ENCODE measurements around the gene SKI. TPM values are rescaled to one million over a fixed set of nuclear protein-coding genes. Genes with fewer than 3 reads are reported as not detected.
A peak's percentile ranks its signal among the peaks of the same experiment; 100 is the strongest.

The SKI gene
- 50.5 TPM for polyA plus RNA-seq (2013, experiment 1 of 2; ENCODE audit: insufficient read length)
- 47.1 TPM for polyA plus RNA-seq (2013, experiment 2 of 2; ENCODE audit: insufficient read length)

GRCh38 chr1:2228157-2228594 lies at the start of gene SKI:
Gene SKI, plus strand, starts transcription at chr1:2228319. Its CDS starts 448 bp downstream, at chr1:2228767.
- no peak for DNase-seq

- DNase-seq, result no peak
These were observed 49.2 kb upstream of the SKI start for GRCh38 chr1:2178875-2179274.

DNA sequence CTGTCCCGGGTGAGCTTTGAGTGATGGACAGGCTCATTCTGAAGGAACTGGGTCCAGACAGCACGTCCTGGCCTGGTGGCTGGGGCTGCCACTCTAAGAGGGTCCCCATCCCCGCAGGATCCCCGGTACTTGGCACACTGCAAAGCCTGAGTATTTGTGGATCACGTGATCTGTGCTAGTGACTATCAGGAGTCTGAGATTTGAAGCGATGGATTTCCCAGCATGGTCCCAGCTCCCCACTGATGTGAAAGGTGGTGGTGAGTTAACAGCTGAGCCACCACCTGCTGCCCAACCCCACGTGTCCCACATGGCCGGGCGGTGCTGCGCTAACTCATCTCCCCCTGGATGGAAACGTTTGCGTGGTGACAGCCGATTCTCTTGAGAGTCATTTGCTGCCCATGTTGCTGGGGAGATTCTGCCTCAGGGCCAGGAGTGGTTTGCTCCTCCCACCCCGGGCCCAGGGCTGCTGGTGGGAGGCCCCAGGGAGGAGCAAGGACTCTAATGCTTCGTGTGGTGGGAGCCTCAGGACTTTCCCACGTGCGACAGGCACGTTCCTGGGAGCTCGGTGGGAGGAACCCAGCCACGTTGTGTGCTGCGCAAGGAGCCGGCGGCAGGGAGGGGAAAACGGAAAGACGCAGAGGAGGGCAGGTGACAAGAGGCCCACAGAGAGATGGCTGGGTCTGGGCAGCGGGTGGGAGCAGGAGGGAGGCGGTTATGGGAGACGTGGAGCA lies 48.7 kb upstream of the SKI start:
- no peak for DNase-seq

DNA sequence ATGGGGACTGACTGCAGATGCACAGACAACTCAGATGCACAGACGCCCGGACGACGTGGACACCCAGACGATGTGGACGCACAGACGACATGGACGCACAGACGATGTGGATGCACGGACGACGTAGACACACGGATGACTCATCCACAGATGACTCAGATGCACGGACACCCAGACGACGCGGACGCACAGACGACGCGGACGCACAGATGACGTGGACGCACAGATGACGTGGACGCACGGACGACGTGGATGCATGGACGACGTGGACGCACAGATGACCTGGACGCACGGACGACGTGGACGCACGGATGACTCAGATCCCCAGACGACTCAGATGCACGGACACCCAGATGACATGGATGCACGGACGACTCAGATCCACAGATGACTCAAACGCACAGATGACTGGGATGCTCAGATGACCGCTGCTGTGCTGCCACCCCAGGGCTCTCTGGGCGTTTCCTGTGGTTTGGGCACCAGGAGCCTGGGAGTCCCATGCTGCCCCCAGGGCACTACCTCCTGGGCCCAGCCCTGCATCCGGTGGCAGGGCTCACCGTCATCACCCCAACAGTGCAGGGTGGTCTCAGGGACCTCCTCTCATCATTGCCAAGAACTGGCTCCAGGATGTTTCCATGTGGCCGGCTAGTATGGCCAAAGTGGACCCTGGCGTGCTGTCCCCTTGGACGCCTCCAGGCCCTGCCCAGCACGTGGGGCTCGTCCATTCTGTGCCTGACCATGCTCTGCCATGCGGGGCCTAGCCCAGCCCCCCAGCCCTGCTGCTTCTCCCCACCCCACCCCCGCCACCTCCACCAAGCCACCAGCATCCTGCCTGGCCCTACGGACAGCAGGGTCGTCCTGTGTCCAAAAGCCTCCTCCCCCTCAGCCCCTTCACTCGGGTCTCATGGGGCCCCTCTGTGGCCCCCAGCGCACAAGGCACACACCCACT lies 47.5 kb upstream of the SKI start:
- DNase-seq, result no peak

GRCh38 chr1:2181271-2181670 lies 46.8 kb upstream of the SKI start:
- no peak for DNase-seq

DNA sequence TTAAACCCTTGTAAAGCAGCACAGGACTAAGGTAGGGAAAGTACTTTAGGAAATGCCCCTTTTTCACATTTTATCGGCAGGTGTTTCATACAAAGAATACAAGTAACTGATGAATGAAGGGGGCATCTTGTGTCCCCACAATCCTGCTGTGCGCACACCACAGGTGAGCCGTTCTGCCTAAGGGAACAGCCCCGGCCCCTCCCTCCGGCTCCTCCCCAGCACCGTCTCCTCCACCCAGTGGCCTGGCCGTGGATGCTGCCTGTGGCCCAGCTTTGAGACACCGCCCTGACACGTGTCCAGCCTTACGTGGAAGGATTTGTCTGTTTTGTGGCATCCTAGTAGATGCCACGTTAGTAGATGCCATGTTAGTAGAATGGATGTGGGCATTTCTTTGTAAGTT lies 46.4 kb upstream of the SKI start:
- DNase-seq, result no peak

- DNase-seq, result no peak
These were observed 45.7 kb upstream of the SKI start for GRCh38 chr1:2182376-2182775.

DNA sequence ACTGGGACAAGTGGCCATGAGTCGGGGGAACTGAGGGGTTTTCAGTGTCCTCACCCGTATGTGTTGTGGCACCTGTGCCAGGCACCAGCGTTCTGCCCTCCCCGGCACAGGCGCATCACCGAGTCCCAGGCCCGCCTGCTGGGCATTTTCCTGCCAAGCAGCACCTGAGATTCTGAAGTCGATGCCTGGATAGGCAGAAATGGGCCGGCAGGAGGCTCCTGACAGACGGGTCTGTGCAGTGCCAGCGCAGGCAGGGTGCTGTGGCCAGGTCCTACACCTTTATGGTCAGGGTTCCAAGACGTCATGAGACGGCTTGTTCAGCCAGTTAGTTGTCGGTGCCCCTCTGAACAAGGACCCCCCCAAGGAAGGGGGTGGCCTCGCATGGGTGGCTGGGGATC lies 44.2 kb upstream of the SKI start:
- no peak for DNase-seq

GRCh38 chr1:2184531-2184930 lies 43.6 kb upstream of the SKI start:
- DNase-seq, result no peak

GRCh38 chr1:2184934-2185333 lies 43.2 kb upstream of the SKI start:
- no peak for DNase-seq

DNA sequence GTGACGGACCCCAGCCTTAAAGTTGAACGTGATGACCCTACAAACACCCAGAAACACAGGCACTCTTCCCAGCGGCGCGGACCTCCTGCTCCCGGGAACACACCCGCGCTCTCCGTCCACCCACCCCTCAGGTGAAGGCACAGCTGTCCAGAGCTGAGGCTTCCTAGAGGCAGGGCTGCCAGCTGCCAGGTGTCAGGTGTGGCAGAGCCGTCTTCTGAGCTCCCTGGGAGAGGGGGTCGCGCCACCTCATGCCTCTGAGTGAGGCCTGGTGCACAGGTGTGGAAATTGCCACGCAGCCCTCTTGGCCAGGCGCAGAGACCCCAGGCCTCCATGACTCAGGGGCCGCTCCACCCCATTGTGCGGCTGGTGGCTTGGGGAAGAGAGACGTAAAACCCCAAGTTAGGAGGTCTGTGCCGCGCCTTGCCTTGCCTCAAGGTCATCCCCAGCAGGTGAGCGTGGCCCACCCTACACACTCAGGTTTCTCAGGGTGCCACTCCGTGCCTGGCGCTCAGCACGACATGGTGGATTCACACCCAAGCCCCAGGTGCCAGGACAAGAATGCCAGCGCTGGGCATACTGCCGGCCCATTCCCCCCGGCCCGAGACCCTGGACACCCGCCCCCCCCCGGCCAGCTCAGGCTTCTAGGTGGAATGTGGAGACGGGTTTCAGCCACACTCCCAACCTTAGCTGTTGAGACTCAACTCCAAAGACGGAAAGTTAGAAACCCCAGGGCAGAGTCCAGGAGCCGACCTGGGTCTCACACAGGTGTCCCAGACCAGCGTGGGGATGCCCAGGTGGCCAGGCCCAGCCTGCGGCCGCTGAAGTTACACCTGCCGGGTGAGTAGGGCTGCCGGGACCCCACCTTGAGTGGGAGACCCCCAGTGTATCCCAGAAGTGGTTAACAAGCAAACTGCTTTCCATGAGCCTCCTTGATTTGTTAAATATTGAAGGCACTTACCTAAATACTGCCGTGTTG lies 42.0 kb upstream of the SKI start:
- no peak for DNase-seq

GRCh38 chr1:2186901-2187300 lies 41.2 kb upstream of the SKI start:
- no peak for DNase-seq

DNA sequence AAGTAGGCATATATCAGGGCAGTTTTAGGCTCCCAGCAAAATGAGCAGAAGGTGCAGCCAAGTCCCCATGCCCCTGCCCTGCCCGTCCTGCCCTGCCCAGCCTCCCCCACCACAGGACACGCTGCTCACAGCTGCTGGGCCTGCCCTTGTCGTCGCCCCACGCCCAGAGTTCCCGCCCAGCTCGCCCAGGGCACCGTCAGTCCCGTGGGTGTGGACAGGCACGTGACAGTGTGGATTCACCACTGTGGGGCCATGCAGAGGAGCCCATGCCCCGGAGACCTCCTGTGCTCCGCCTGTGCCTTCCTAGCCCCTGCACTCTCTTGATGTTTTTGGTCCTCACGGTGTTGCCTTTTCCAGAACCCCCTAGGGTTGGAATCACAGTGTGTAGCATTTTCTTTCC lies 40.5 kb upstream of the SKI start:
- DNase-seq, result no peak

- no peak for DNase-seq
These were observed 39.8 kb upstream of the SKI start for GRCh38 chr1:2188336-2188735.

- peak; percentile 94 for DNase-seq
These were observed 38.4 kb upstream of the SKI start for GRCh38 chr1:2189459-2190425.

- no peak for DNase-seq
These were observed 37.6 kb upstream of the SKI start for GRCh38 chr1:2190491-2190976.

DNA sequence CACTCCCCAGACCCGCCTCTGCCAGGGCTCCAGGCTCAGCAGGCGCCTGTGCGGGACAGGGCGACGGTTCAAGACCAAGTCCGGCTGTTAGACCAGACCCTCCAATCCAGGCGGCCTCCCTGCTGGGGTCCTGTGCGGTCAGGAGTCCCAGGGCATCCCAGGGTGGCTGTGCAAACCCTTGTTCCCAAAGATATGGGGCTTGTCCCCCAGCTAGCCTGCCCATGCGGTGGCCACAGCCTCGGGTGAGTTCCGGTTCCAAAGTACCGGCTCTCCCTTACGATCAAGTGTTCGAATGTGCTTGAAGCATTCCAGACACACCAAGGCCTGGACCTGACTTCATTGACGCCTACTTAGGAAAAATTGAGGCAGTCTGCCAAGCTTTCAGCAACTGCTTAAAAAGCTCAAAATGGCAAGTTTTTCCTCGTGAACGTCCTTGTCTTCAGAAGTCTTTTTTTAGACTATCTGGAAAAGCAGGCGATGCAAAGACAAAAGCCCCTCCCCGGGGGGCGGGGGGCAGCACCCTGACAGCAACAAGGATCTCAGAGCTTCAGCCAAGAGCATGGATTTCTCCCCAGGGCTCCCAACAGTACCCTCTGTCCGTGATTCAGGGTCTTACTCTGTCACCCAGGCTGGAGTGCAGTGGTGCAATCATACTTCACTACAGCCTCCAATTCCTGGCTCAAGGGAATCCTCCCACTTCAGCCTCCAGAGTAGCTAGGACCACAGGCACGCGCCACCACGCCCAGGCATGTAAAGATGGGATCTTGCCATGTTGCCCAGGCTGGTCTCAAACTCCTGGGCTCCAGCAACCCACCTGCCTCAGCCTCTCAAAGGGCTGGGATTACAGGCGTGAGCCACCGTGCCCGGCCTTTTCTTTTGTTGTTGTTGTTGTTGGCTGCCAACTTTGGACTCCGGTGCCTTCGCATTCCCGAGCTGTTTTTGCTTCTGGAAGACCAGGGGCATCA lies 35.8 kb upstream of the SKI start:
- DNase-seq, result peak; percentile 50

GRCh38 chr1:2193514-2194281 lies 34.4 kb upstream of the SKI start:
- no peak for DNase-seq

Measured in fibroblast of skin of scalp (primary cell).